ENCODE results near the gene SYT17.

Gene SYT17

DNA sequence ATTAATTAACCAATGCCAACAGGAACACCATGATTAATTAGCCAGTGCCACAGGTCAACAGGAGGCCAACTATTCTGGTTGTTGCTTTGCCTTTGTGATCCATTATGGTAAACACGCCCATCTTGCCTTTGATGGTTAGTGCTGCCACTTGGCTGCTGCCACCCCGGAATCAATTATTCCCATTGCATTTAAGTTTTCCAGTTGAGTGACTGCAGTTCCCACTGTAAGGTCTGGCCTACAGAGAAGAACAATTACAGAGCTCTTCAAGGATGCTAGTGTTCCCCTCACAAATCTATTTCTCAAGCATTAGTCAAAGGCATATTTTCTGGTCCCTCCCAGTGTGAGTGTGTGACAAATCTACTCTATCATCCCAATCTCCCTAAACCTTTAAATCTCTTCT is 110.4 kb downstream of the SYT17 start:
- H3K9me3 ChIP-seq (ENCODE audit: control insufficient read depth in 1 of 2, low read length in 2 of 2), result no peaks in the 10 kb centered on the region
- H3K4me3 ChIP-seq (ENCODE audit: low read depth in 1 of 2, low read length in 2 of 2), result no peak overlapping the region
- H3K27ac ChIP-seq (ENCODE audit: low read length), result no peak overlapping the region
- no peaks in the 10 kb centered on the region for H3K4me1 ChIP-seq (ENCODE audit: control insufficient read depth in 1 of 2, insufficient read depth in 2 of 2, low read length in 2 of 2)
- H3K36me3 ChIP-seq (ENCODE audit: control insufficient read depth in 1 of 2, insufficient read depth in 2 of 2, low read length in 2 of 2), result no peaks in the 10 kb centered on the region
- no peaks in the 10 kb centered on the region for H3K27me3 ChIP-seq (ENCODE audit: low read depth, low read length)

DNA sequence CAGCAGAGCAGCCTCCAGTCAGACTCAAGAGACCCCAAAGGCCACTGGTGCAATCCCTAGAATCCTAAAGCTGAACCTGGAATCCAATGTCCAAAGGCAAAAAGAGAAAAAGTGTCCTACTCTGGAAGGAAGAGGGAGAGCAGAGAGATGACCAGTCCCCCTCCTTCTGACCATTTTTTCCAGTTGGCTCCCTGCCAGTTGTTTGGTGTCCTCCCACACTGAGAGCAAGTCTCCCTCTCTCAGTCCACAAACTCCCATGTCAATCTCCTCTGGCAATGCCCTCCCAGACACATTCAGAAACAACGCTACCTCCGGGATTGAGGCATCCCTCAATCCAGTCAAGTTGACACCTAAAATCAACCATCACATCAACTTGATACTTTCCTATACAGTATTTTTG is 113.2 kb downstream of the SYT17 start:
- H3K27me3 ChIP-seq (ENCODE audit: low read depth, low read length), result no peaks in the 10 kb centered on the region
- no peak overlapping the region for H3K4me3 ChIP-seq (ENCODE audit: low read depth in 1 of 2, low read length in 2 of 2)
- H3K36me3 ChIP-seq (ENCODE audit: control insufficient read depth in 1 of 2, insufficient read depth in 2 of 2, low read length in 2 of 2), result no peaks in the 10 kb centered on the region
- H3K4me1 ChIP-seq (ENCODE audit: control insufficient read depth in 1 of 2, insufficient read depth in 2 of 2, low read length in 2 of 2), result no peaks in the 10 kb centered on the region
- no peak overlapping the region for H3K27ac ChIP-seq (ENCODE audit: low read length)
- H3K9me3 ChIP-seq (ENCODE audit: control insufficient read depth in 1 of 2, low read length in 2 of 2), result no peaks in the 10 kb centered on the region

DNA sequence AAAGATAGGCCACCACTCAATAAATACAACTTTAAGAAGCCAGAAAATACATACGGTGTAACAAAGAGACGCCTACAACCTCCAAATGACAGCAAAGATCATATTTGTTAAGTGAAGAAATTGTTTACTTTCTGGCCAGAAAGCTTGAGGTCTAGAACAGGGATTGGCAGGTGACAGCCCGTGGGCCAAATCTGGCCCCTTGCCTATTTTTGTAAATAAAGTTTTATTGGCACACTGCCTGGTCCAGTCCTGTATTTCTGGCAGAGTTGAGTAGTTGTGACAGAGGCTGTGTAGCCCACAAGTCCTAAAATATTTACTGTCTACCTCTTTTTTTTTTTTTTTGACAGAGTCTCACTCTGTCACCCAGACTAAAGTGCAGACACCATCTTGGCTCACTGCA is 114.1 kb downstream of the SYT17 start:
- Histone ChIP-seq H3K27me3 (ENCODE audit: low read depth, low read length) (no peaks in the 10 kb centered on the region), H3K27ac (ENCODE audit: low read length) (no peak overlapping the region), H3K4me1 (ENCODE audit: control insufficient read depth in 1 of 2, insufficient read depth in 2 of 2, low read length in 2 of 2) (no peaks in the 10 kb centered on the region), H3K36me3 (ENCODE audit: control insufficient read depth in 1 of 2, insufficient read depth in 2 of 2, low read length in 2 of 2) (no peaks in the 10 kb centered on the region), H3K4me3 (ENCODE audit: low read depth in 1 of 2, low read length in 2 of 2) (no peak overlapping the region), H3K9me3 (ENCODE audit: control insufficient read depth in 1 of 2, low read length in 2 of 2) (no peaks in the 10 kb centered on the region)

DNA sequence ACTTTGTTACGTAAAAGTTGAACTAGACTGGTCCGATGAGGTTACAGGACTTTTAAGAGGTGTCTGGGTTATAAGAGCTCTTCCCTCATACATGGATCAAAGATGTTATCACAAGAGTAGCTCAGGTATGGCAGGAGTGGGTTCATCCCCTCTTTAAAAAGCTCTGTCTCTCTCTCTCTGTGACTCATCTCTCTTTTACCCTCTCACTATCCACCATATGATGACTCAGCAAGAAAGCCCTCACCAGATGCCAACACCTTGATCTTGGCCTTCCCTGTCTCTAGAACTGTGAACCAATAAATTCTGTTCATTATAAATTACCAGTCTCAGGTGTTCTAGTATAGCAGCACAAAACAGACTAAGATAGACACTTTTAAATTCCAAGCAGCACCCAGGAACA is 115.6 kb downstream of the SYT17 start:
- Histone ChIP-seq H3K27ac (ENCODE audit: low read length) (no peak overlapping the region), H3K4me1 (ENCODE audit: control insufficient read depth in 1 of 2, insufficient read depth in 2 of 2, low read length in 2 of 2) (no peaks in the 10 kb centered on the region), H3K27me3 (ENCODE audit: low read depth, low read length) (no peaks in the 10 kb centered on the region), H3K4me3 (ENCODE audit: low read depth in 1 of 2, low read length in 2 of 2) (no peak overlapping the region), H3K36me3 (ENCODE audit: control insufficient read depth in 1 of 2, insufficient read depth in 2 of 2, low read length in 2 of 2) (no peaks in the 10 kb centered on the region), H3K9me3 (ENCODE audit: control insufficient read depth in 1 of 2, low read length in 2 of 2) (no peaks in the 10 kb centered on the region)

DNA sequence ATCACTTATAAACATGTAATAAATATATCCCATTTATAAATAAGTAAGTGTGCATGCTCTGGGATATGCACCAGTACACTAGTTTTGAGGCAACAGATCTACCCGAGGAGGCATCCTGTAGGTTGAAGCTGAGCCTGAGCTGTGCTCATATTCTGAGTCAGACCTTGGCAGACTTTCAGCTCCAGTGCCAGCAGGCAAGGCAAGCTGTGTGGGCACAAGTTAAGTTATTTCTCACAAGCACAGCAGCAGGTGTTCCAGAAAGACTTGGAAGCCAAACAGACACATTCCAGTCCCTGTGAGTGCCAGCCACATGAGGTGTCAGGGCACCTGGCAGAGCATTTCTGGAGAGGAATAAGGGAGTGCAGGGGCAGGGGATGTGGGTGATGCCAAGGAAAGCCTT is 116.2 kb downstream of the SYT17 start:
- Histone ChIP-seq H3K9me3 (ENCODE audit: control insufficient read depth in 1 of 2, low read length in 2 of 2) (no peaks in the 10 kb centered on the region), H3K4me1 (ENCODE audit: control insufficient read depth in 1 of 2, insufficient read depth in 2 of 2, low read length in 2 of 2) (no peaks in the 10 kb centered on the region), H3K27me3 (ENCODE audit: low read depth, low read length) (no peaks in the 10 kb centered on the region), H3K27ac (ENCODE audit: low read length) (no peak overlapping the region), H3K4me3 (ENCODE audit: low read depth in 1 of 2, low read length in 2 of 2) (no peak overlapping the region), H3K36me3 (ENCODE audit: control insufficient read depth in 1 of 2, insufficient read depth in 2 of 2, low read length in 2 of 2) (no peaks in the 10 kb centered on the region)

DNA sequence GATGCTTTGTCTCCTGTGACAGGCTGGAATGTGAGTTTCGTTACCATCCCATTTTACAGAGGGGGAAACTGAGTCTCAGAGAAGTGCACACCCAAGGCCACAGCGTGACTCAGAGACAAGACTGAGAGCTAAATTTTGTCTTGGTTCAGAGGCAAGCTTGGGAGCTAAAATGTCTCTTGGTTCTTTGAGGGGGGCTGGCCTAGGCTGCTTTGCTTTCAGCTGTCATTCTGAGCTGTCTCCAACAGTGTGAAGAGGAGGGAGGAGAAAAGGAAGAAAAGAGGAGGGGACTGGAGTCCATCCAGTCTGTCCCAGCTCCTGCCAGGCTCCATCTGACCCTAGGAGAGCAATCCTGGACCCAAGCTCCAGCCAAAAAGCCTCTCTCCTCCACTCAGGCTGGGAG is 117.4 kb downstream of the SYT17 start, which contains the start of gene CLEC19A:
Gene CLEC19A (plus strand): TSS at position 301 of the 400 bp plus-strand sequence. CDS start 121 bp downstream, outside the sequence.
- Histone ChIP-seq H3K9me3 (ENCODE audit: control insufficient read depth in 1 of 2, low read length in 2 of 2) (no peaks in the 10 kb centered on the region), H3K27ac (ENCODE audit: low read length) (no peak within 1 kb of the TSS), H3K4me3 (ENCODE audit: low read depth in 1 of 2, low read length in 2 of 2) (no peak within 1 kb of the TSS), H3K36me3 (ENCODE audit: control insufficient read depth in 1 of 2, insufficient read depth in 2 of 2, low read length in 2 of 2) (no peaks in the 10 kb centered on the region), H3K4me1 (ENCODE audit: control insufficient read depth in 1 of 2, insufficient read depth in 2 of 2, low read length in 2 of 2) (no peaks in the 10 kb centered on the region), H3K27me3 (ENCODE audit: low read depth, low read length) (no peaks in the 10 kb centered on the region)

DNA sequence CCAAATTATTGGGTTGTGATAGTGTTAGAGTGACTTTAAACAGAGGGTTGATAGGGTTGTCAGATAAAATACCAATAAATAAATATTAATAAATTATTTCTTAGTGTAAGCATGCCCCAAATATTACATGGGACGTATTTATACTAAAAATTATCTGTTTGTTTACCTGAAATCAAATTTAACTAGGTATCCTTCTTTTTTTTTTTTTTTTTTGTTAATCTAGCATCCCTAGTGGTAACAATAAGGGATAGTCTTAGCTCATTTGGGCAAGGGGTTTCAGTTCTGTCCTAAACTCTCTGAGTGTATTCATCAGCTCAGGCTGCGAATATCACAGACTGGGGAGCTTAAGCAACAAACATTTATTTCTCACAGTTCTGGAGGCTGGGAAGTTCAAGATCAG is 118.8 kb downstream of the SYT17 start:
- Histone ChIP-seq H3K9me3 (ENCODE audit: control insufficient read depth in 1 of 2, low read length in 2 of 2) (no peaks in the 10 kb centered on the region), H3K27ac (ENCODE audit: low read length) (no peak overlapping the region), H3K36me3 (ENCODE audit: control insufficient read depth in 1 of 2, insufficient read depth in 2 of 2, low read length in 2 of 2) (no peaks in the 10 kb centered on the region), H3K4me3 (ENCODE audit: low read depth in 1 of 2, low read length in 2 of 2) (no peak overlapping the region), H3K27me3 (ENCODE audit: low read depth, low read length) (no peaks in the 10 kb centered on the region), H3K4me1 (ENCODE audit: control insufficient read depth in 1 of 2, insufficient read depth in 2 of 2, low read length in 2 of 2) (no peaks in the 10 kb centered on the region)

DNA sequence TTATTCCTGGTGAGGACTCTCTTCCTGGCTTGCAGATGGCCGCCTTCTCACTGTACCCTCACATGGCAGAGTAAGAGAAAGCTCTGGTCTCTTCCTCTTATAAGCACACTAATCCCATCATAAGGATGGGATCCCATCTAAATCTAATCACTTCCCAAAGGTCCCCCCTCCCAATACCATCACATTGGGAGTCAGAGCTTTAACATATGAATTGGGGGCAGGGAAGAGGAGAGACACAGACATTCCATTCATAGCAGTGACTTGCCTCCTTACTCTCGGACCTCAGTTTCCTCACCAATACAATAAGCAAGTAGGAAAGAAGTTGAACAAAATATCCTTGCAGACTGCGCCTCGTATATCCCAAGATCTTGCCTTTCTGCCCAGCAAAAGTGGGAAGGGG is 119.2 kb downstream of the SYT17 start:
- no peak overlapping the region for H3K27ac ChIP-seq (ENCODE audit: low read length)
- H3K9me3 ChIP-seq (ENCODE audit: control insufficient read depth in 1 of 2, low read length in 2 of 2), result no peaks in the 10 kb centered on the region
- no peaks in the 10 kb centered on the region for H3K36me3 ChIP-seq (ENCODE audit: control insufficient read depth in 1 of 2, insufficient read depth in 2 of 2, low read length in 2 of 2)

DNA sequence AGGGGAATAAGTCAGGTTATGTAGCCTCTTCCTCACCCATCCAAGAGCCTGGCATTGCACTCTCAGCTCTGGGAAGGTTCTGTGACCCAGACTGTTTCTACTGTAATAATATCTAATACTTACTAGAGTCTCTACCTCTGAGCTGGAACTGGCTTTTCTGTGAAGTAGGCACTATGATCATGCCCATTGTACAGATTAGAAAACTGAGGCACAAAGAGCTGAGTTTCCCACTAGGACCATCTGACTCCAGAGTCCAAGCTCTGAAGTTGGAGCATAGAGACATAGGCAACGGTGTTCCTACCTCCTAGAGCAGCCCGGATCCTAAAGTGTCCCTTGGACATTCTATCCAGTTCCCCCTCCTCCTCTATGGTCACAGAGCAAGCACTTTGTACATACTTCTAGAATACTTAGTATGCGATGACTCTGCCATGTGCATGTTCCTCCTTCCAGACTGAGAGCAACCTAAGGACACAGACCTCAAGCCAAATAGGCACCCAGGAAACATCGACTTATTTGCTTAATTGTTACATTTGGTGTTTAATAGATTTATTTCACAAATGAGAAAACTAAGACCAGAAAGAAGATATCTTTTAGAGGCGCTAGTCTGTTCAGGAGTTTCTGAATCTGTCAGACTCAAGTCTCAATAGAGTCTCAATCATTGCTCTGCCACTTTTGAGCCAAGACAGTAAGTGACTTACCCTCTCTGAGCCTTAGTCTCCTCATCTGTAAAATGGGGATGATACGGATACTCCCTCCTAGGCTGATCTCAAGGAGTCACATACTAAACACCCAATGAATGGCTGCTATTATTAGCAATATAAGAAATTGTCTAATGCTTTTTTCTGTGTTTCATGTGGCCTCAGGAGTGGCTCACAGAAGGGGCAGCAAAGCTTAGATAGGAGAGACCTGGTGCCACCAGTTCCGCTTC is 121.1 kb downstream of the SYT17 start:
- no peaks in the 10 kb centered on the region for H3K27me3 ChIP-seq (ENCODE audit: low read depth, low read length)
- no peaks in the 10 kb centered on the region for H3K36me3 ChIP-seq (ENCODE audit: control insufficient read depth in 1 of 2, insufficient read depth in 2 of 2, low read length in 2 of 2)
- no peaks in the 10 kb centered on the region for H3K9me3 ChIP-seq (ENCODE audit: control insufficient read depth in 1 of 2, low read length in 2 of 2)
- H3K4me3 ChIP-seq (ENCODE audit: low read depth in 1 of 2, low read length in 2 of 2), result no peak overlapping the region
- H3K4me1 ChIP-seq (ENCODE audit: control insufficient read depth in 1 of 2, insufficient read depth in 2 of 2, low read length in 2 of 2), result no peaks in the 10 kb centered on the region
- H3K27ac ChIP-seq (ENCODE audit: low read length), result no peak overlapping the region

More for the DNA sequence above, 119.2 kb downstream of the SYT17 start:
- H3K4me1 ChIP-seq (ENCODE audit: control insufficient read depth in 1 of 2, insufficient read depth in 2 of 2, low read length in 2 of 2), result no peaks in the 10 kb centered on the region
- no peaks in the 10 kb centered on the region for H3K27me3 ChIP-seq (ENCODE audit: low read depth, low read length)
- H3K4me3 ChIP-seq (ENCODE audit: low read depth in 1 of 2, low read length in 2 of 2), result no peak overlapping the region

DNA sequence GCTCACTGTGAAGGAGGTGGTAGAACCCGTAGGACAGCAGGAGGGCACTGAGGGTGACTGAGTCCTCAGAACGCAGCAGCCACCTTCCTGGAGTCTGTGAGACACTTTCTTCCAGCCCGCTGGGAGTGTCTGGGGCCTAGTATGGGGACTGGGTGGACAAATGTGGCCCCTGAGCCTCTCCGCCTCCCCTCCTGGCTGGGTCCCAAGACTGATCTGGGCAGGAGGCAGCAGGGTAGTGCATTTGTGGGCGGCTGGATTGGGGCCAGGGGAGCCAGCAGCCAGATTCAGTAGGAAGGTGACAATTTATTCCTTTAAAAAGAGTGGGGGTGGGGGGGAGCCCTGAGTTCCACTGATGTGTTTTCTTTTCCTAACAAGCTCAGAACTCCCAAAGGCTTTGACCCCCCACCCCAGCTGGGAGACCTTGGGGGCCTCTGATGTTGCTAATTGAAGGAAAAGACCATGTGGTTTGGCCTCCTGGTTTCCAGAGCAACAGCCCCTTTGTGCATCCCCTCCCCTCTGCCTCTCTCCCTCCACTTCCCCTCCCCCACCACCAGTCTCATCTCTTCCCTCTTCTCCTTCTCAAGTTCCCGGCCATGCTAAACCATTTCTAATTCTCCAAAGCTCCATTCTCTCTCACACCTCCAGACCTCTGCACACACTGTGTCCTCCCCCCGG is 121.9 kb downstream of the SYT17 start:
- H3K4me3 ChIP-seq (ENCODE audit: low read depth in 1 of 2, low read length in 2 of 2), result no peak overlapping the region
- H3K36me3 ChIP-seq (ENCODE audit: control insufficient read depth in 1 of 2, insufficient read depth in 2 of 2, low read length in 2 of 2), result no peaks in the 10 kb centered on the region
- H3K27ac ChIP-seq (ENCODE audit: low read length), result no peak overlapping the region
- no peaks in the 10 kb centered on the region for H3K9me3 ChIP-seq (ENCODE audit: control insufficient read depth in 1 of 2, low read length in 2 of 2)
- H3K4me1 ChIP-seq (ENCODE audit: control insufficient read depth in 1 of 2, insufficient read depth in 2 of 2, low read length in 2 of 2), result no peaks in the 10 kb centered on the region
- H3K27me3 ChIP-seq (ENCODE audit: low read depth, low read length), result no peaks in the 10 kb centered on the region

DNA sequence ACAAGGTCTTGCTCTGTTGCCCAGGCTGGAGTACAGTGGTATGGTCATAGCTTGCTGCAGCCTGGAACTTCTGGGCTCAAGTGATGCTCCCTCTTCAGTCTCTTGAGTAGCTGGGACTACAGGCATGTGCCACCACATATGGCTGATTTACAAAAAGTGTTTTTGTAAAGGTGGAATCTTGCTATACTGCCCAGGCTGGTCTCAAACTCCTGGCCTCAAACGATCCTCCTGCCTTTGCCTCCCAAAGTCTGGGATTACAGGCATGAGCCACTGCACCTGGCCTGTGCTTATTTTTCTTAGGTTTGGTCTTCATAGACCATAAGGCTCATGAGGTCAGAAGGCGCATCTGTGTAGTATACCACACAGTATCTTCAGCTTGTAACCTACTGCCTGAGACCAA is 122.8 kb downstream of the SYT17 start:
- H3K4me3 ChIP-seq (ENCODE audit: low read depth in 1 of 2, low read length in 2 of 2), result no peak overlapping the region
- no peak overlapping the region for H3K27ac ChIP-seq (ENCODE audit: low read length)
- H3K4me1 ChIP-seq (ENCODE audit: control insufficient read depth in 1 of 2, insufficient read depth in 2 of 2, low read length in 2 of 2), result no peaks in the 10 kb centered on the region
- H3K36me3 ChIP-seq (ENCODE audit: control insufficient read depth in 1 of 2, insufficient read depth in 2 of 2, low read length in 2 of 2), result no peaks in the 10 kb centered on the region
- H3K27me3 ChIP-seq (ENCODE audit: low read depth, low read length), result no peaks in the 10 kb centered on the region
- H3K9me3 ChIP-seq (ENCODE audit: control insufficient read depth in 1 of 2, low read length in 2 of 2), result no peaks in the 10 kb centered on the region
